ENCODE data around the gene FGD3. TPM values are rescaled to one million over a fixed set of nuclear protein-coding genes. Genes with fewer than 3 reads are reported as not detected.

Gene FGD3
- polyA plus RNA-seq, 2 of the 4 experiments (the other 2 are of a cell fraction): 0.18 to 0.23 TPM

- ChIA-PET CTCF (interaction anchor here (0.6 kb wide), 1 partner anchor 11 kb away, joined by 3 read pairs; no protein-coding TSS in a partner anchor), POLR2A (no interaction called here)
- FAIRE-seq (no peak), ATAC-seq (no peak), DNase-seq (ENCODE audit: low read depth in 1 of 2, low spot score in 1 of 2) (no peak)
- no peak overlapping the region for H3K27ac ChIP-seq
- 69% methylated on average over 23 of the region's 27 CpGs for WGBS (ENCODE audit: missing lambda C conversion rate)
- TF ChIP-seq, protein P1, sequence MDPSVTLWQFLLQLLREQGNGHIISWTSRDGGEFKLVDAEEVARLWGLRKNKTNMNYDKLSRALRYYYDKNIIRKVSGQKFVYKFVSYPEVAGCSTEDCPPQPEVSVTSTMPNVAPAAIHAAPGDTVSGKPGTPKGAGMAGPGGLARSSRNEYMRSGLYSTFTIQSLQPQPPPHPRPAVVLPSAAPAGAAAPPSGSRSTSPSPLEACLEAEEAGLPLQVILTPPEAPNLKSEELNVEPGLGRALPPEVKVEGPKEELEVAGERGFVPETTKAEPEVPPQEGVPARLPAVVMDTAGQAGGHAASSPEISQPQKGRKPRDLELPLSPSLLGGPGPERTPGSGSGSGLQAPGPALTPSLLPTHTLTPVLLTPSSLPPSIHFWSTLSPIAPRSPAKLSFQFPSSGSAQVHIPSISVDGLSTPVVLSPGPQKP (IDR thresholded peaks at IDR 0.05; ENCODE audit: low read depth, low read length): no peak
- TF ChIP-seq RFX5 (IDR thresholded peaks at IDR 0.05) (no peak), RCOR1 (IDR thresholded peaks at IDR 0.05; ENCODE audit: low read depth, low read length) (no peak), GATA3 (IDR thresholded peaks at IDR 0.05; ENCODE audit: borderline replicate concordance) (no peak), HOXA7 (CRISPR knock-in tag; IDR thresholded peaks at IDR 0.05) (no peak), HES2 (IDR thresholded peaks at IDR 0.05) (no peak), TFCP2L1 (CRISPR knock-in tag; IDR thresholded peaks at IDR 0.05) (no peak), MAZ (IDR thresholded peaks at IDR 0.05; ENCODE audit: borderline replicate concordance, low read depth, low read length) (no peak), JUN (IDR thresholded peaks at IDR 0.05) (no peak), HDAC2 (IDR thresholded peaks at IDR 0.05) (no peak), ZFP36 (IDR thresholded peaks at IDR 0.05; ENCODE audit: borderline replicate concordance, partially characterized antibody) (no peak)
- TF ChIP-seq, protein P2, sequence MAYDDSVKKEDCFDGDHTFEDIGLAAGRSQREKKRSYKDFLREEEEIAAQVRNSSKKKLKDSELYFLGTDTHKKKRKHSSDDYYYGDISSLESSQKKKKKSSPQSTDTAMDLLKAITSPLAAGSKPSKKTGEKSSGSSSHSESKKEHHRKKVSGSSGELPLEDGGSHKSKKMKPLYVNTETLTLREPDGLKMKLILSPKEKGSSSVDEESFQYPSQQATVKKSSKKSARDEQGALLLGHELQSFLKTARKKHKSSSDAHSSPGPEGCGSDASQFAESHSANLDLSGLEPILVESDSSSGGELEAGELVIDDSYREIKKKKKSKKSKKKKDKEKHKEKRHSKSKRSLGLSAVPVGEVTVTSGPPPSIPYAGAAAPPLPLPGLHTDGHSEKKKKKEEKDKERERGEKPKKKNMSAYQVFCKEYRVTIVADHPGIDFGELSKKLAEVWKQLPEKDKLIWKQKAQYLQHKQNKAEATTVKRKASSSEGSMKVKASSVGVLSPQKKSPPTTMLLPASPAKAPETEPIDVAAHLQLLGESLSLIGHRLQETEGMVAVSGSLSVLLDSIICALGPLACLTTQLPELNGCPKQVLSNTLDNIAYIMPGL (CRISPR knock-in tag; IDR thresholded peaks at IDR 0.05; ENCODE audit: borderline replicate concordance): no peak
- no peak overlapping the region for H3K4me2 ChIP-seq
- no peak overlapping the region for H3K4me3 ChIP-seq
- H3K4me1 ChIP-seq: no peaks in the 10 kb centered on the region
- H3K9me3 ChIP-seq: no peaks in the 10 kb centered on the region
Measured at GRCh38 chr9:93020771-93021670, 73.7 kb downstream of the FGD3 start.

DNA sequence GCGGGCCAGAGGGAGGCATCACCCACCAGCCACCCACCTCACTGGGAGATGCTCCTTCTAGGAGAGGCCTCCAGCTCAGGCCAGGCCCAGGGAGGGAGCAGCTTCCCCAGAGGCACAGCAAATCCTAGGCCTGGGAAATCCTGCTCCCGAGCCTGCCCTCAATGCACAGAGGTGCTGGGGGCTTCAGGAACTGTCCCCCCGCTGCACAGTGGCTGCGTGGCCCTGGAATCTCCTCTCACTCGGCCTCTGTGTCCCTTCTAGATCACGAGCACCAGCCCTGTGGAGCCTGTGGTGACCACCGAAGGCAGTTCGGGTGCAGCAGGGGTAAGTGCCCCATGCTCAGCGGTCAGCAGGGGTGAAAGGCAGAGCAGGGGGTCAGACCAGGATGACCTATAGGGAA lies 74.7 kb downstream of the FGD3 start:
- DNase-seq (ENCODE audit: low read depth in 1 of 2, low spot score in 1 of 2): no peak
- Histone ChIP-seq H3K4me1 (no peaks in the 10 kb centered on the region), H3K4me3 (no peak overlapping the region), H3K4me2 (no peak overlapping the region), H3K9me3 (no peaks in the 10 kb centered on the region), H3K27ac (no peak overlapping the region)
- CTCF ChIA-PET: interaction anchor here (0.7 kb wide), 1 partner anchor 19 kb away, joined by 3 read pairs; no protein-coding TSS in a partner anchor
- FAIRE-seq: no peak
- TF ChIP-seq HDAC2 (IDR thresholded peaks at IDR 0.05) (no peak), RAD21 (conservative IDR thresholded peaks at IDR 0.05 in 1 of 2, IDR thresholded peaks at IDR 0.05 in 1 of 2) (no peak), HES2 (IDR thresholded peaks at IDR 0.05) (no peak), ZFP36 (IDR thresholded peaks at IDR 0.05; ENCODE audit: borderline replicate concordance, partially characterized antibody) (no peak), CBX8 (IDR thresholded peaks at IDR 0.05) (no peak), FOSL2 (IDR thresholded peaks at IDR 0.05) (no peak), FOSL2 (CRISPR knock-in tag; IDR thresholded peaks at IDR 0.05) (no peak), TP53 (CRISPR knock-in tag; IDR thresholded peaks at IDR 0.05) (no peak), EP300 (IDR thresholded peaks at IDR 0.05) (no peak), FOXS1 (CRISPR knock-in tag; IDR thresholded peaks at IDR 0.05) (no peak), MAZ (IDR thresholded peaks at IDR 0.05; ENCODE audit: borderline replicate concordance, low read depth, low read length) (no peak), SMC3 (IDR thresholded peaks at IDR 0.05) (no peak), JUN (IDR thresholded peaks at IDR 0.05) (no peak), HOXB5 (CRISPR knock-in tag; IDR thresholded peaks at IDR 0.05) (no peak), POLR2AphosphoS2 (conservative IDR thresholded peaks at IDR 0.05; ENCODE audit: low read length) (no peak)
- TF ChIP-seq, protein P2 (CRISPR knock-in tag; IDR thresholded peaks at IDR 0.05; ENCODE audit: borderline replicate concordance): no peak
- TF ChIP-seq, protein P3, sequence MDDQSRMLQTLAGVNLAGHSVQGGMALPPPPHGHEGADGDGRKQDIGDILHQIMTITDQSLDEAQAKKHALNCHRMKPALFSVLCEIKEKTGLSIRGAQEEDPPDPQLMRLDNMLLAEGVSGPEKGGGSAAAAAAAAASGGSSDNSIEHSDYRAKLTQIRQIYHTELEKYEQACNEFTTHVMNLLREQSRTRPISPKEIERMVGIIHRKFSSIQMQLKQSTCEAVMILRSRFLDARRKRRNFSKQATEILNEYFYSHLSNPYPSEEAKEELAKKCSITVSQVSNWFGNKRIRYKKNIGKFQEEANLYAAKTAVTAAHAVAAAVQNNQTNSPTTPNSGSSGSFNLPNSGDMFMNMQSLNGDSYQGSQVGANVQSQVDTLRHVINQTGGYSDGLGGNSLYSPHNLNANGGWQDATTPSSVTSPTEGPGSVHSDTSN (IDR thresholded peaks at IDR 0.05): no peak
- no peak for ATAC-seq
- WGBS (ENCODE audit: missing lambda C conversion rate): 61% methylated on average over 5 of the region's 9 CpGs
- POLR2A ChIA-PET: no interaction called here

Data from A549 (cell line).